ENCODE results near the gene METTL16.

- TF ChIP-seq CTCF (IDR thresholded peaks at IDR 0.05 in 8 of 11, conservative IDR thresholded peaks at IDR 0.05 in 3 of 11) (no peak), POLR2AphosphoS5 (IDR thresholded peaks at IDR 0.05) (no peak)
Measured at GRCh38 chr17:2502871-2503580, 8.7 kb downstream of the METTL16 start.
